T-helper 1 cell treated with Interleukin-12 subunit alpha and Interleukin-12 subunit beta and Interleukin-4 antibody, amounts not matched to agents 30 ng/mL and 1 ng/mL, for 36 hours (primary cell): ENCODE results near the gene DNAJB11. TPM values are rescaled to one million over a fixed set of nuclear protein-coding genes. Genes with fewer than 3 reads are reported as not detected.
"Not testable (repeated sequence)": the region's sequence is repeated elsewhere in the genome, so short reads cannot be mapped to it uniquely, and the experiment has no call there.

Experiments used
- intact Hi-C: fragments of 100-400 bp; cut with micrococcal nuclease; formaldehyde crosslinking; loops from one replicate; pipeline ENCODE4 v1.15.1; 2024
- total RNA-seq: library from RNA; stranded (reverse); gene quantifications from 2 replicates; pipeline ENCODE4 v1.2.3, GENCODE V29; 2022

DNAJB11 gene
- total RNA-seq: 82.3 and 82.5 TPM in 2 replicates

GRCh38 chr3:186570096-186570940 lies at the start of gene DNAJB11:
DNAJB11 (plus strand) TSS chr3:186570720; CDS start chr3:186570898, 178 bp downstream.
- intact Hi-C loops: loop anchor here (1.0 to 5.0 kb wide), 10 partner anchors 36 to 1073 kb away; partner anchors contain the start of genes EIF4A2, ETV5, RPL39L and RTP4

GRCh38 chr3:186520957-186521842 lies 49.3 kb upstream of the DNAJB11 start:
- intact Hi-C loops: no loop called here

GRCh38 chr3:186523022-186523421 lies 47.5 kb upstream of the DNAJB11 start:
- intact Hi-C loops: no loop called here

GRCh38 chr3:186523434-186523833 lies 47.1 kb upstream of the DNAJB11 start:
- intact Hi-C loops: no loop called here

GRCh38 chr3:186524616-186525015 lies 45.9 kb upstream of the DNAJB11 start:
- intact Hi-C loops: no loop called here

GRCh38 chr3:186525369-186526255 lies 44.9 kb upstream of the DNAJB11 start:
- intact Hi-C loops: no loop called here

GRCh38 chr3:186526256-186526606 lies 44.3 kb upstream of the DNAJB11 start:
- intact Hi-C loops: no loop called here

GRCh38 chr3:186529201-186529999 lies 41.1 kb upstream of the DNAJB11 start:
- intact Hi-C loops: no loop called here

- intact Hi-C loops: no loop called here
These were observed 40.1 kb upstream of the DNAJB11 start for GRCh38 chr3:186530415-186530814.

- intact Hi-C loops: not testable (repeated sequence)
These were observed 38.8 kb upstream of the DNAJB11 start for GRCh38 chr3:186531694-186532093.

DNA sequence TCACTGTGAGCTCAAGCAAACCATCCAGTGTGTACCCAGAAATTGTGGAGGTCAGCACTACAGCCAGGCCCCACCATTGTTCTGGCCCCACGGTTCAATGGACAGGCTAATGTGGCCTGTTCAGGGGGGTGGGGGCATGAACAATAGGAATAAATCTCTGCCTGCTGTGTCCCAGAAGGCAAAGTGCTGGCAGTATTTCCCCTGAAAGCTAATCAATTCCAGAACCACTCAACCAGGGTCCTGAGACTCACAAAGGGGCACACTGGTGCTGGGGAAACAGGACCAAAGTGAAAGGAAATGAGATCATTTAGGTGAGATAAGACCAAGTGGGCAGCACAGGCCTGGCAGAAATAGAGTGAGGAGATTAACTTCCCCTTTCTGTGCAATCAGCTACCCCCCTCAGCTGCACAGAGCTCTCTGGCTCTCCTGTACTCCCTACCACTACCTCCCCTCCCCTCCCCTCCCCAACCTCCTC lies 37.9 kb upstream of the DNAJB11 start:
- intact Hi-C loops: no loop called here

DNA sequence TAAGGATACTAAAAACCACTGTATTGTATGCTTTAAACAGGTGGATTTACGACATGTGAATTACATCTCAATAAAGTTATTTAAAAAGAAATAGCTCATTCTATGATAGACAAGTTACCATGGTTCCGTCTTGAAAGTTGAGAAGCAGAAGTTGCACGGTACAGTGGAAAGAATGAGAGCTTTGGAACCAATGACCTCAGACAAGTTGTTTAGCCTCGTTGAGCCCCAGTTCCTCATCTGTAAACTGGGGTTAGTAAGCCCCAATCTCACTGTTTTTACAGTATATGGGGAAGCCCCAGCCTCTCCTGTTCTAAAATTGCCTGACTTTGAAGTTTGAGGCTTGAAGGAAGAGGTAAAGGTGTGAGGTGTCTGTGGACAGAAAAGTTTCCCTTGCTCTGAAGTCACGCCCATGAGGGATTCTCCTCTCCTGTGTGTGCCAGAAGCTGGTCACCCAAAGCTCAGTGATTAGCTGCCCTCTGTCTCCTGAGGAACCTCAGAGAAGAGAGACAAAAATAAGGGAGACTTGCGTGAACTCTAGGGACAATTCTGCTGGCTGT lies 36.3 kb upstream of the DNAJB11 start:
- intact Hi-C loops: loop anchor here (1.0 kb wide), 4 partner anchors 15 to 596 kb away; partner anchors contain the start of genes DNAJB11 and TRA2B

DNA sequence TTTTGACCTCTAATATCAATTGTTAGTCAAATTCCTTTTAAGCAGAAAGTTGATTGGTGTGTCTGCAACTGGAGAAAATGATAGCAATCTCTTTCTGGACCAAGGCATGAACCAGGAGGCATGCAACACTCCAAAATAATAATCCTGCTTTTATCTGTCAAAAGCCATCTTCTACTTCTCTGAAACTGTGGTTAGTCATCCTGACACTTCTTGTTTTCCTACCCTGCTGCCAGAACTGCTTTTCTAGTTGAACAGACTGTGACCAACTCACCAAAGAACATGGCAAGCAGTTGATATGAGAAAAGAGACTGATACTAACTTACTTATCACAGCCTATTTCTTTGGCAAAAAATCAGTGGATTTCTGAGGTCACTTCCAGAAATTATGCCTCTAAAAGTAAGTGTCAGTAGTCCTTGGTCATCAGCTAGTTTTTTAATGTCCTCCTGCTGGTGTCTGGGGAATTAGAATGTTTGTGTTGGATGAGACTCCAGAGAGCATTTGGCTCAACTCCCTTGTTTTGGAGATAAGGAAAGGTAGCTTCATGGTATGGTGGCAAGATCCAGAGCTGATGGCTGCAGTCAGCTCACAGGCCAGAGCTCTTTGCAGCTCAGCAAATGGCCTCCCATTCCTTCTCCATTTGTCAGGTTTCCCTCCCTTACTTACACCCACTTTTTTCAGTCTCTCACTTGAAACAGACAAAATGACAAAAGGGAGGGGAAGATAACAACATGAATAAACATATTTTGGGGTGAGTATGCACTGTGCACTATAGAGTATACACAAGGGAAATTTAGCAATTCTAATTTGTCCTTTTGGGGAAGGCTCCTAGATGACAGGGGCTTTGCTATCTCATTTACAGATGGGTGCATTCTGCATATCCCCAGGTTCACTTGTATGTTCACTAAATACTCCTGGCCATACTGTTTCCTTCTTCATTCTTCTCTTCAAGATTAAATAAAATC lies 33.4 kb upstream of the DNAJB11 start:
- intact Hi-C loops: no loop called here

GRCh38 chr3:186538779-186539178 lies 31.7 kb upstream of the DNAJB11 start:
- intact Hi-C loops: no loop called here

DNA sequence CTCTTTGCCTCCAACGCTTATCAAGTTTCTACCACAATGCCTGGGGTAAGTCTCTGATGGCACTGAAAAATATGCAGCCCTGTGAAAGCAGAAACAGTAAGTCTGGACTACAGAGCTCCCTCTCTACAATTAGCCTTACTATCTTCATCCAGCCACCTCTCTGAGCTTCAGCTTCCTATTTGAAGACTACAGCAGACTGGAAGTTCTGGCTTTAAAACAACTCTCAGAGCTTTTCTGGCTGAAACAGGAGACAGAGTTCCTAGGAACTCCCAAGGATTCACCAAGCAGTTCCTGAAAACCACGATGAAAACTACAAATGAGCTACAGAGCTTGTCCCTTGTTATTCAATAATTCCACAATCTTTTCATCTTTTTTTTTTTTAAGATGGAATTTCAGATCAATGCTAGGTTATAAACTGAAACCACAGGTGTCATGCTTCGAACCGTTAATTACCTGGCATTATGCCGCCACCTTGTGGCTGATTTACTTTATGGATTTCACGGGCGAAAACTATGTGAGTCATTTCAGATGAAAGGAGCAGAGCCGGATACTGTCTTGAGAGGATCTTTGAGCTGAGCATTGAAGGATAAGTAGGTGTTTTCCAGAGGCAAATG lies 30.2 kb upstream of the DNAJB11 start:
- intact Hi-C loops: loop anchor here (1.0 to 10.0 kb wide), 14 partner anchors 26 to 880 kb away; partner anchors contain the start of genes DGKG, ETV5, IGF2BP2 and TBCCD1

DNA sequence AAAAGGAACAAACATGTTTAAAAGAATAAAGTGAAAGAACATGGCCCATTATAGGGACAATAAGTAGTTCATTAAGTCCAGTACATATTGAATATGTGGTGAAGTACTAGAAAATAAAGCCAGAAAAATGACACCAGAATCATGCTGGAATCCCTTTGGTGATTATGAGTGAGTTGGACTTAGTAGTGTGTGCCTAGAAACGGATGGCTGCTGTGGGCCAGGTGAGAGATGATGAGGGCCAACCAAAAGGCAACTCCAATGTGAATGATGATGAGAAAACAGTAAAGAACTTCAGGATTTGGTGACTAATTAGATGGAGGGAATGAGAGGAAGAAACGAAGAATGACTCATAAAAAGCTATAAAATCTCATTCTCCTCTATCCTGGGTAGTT lies 29.7 kb upstream of the DNAJB11 start:
- intact Hi-C loops: loop anchor here (1.0 to 10.0 kb wide), 14 partner anchors 26 to 881 kb away; partner anchors contain the start of genes DGKG, ETV5, IGF2BP2 and TBCCD1

DNA sequence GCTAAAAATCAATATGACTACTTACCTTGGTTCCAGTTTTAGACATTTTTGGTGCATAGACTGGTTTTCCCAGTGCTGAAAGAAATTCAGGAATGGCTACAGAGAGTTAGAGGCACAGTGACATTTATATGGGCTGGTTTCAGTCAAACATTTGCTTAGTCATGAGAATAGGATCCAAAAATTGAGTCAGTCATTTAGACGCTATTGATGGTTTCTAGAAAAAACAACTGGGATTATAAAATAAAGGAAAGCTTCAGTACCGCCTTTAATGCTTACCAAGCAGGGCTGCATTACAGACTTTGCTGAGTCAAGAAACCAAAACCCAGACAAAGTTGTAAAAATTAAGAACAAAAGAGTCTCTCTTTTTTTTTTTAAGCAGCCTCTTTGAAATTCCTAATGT lies 26.2 kb upstream of the DNAJB11 start, which contains the start of gene CRYGS:
Gene CRYGS (minus strand): TSS at position 100 of the 400 bp plus-strand sequence. CDS start 54 bp downstream, at position 46.
- intact Hi-C loops: loop anchor here (5.0 to 10.0 kb wide), 2 partner anchors 182 to 719 kb away; partner anchors contain the start of genes DGKG and IGF2BP2
